ENCODE data around the gene HSPH1.

The HSPH1 gene

GRCh38 chr13:31201341-31202031 lies 39.8 kb upstream of the HSPH1 start:
- DNase-seq (ENCODE audit: extremely low read depth, low read depth) = peak; percentile 23
- no peak for TF ChIP-seq CTCF (IDR thresholded peaks at IDR 0.05; ENCODE audit: low read depth, low read length)

- no peak for DNase-seq (ENCODE audit: extremely low read depth, low read depth)
- no peak for TF ChIP-seq CTCF (IDR thresholded peaks at IDR 0.05; ENCODE audit: low read depth, low read length)
Measured at GRCh38 chr13:31200637-31200971, 38.9 kb upstream of the HSPH1 start.

- peak; percentile 58 for TF ChIP-seq CTCF (IDR thresholded peaks at IDR 0.05; ENCODE audit: low read depth, low read length)
Measured at GRCh38 chr13:31199849-31200636, 38.3 kb upstream of the HSPH1 start, which contains the start of gene B3GLCT. TSS of gene B3GLCT (plus strand) at chr13:31199975. CDS start at chr13:31200085, 110 bp downstream.

GRCh38 chr13:31199527-31199848 lies 37.8 kb upstream of the HSPH1 start:
- DNase-seq (ENCODE audit: extremely low read depth, low read depth) = no peak
- no peak for TF ChIP-seq CTCF (IDR thresholded peaks at IDR 0.05; ENCODE audit: low read depth, low read length)

More at GRCh38 chr13:31199849-31200636, 38.3 kb upstream of the HSPH1 start, which contains the start of gene B3GLCT:
- DNase-seq (ENCODE audit: extremely low read depth, low read depth) = peak; percentile 49

GRCh38 chr13:31198519-31198918 lies 36.8 kb upstream of the HSPH1 start:
- no peak for TF ChIP-seq CTCF (IDR thresholded peaks at IDR 0.05; ENCODE audit: low read depth, low read length)
- no peak for DNase-seq (ENCODE audit: extremely low read depth, low read depth)

- no peak for DNase-seq (ENCODE audit: extremely low read depth, low read depth)
- TF ChIP-seq CTCF (IDR thresholded peaks at IDR 0.05; ENCODE audit: low read depth, low read length) = no peak
Measured at GRCh38 chr13:31196992-31197391, 35.3 kb upstream of the HSPH1 start.

GRCh38 chr13:31195616-31196015 lies 33.9 kb upstream of the HSPH1 start:
- TF ChIP-seq CTCF (IDR thresholded peaks at IDR 0.05; ENCODE audit: low read depth, low read length) = no peak
- no peak for DNase-seq (ENCODE audit: extremely low read depth, low read depth)

Measured in AG09319 (cell line).